HG02678 (cell line): ENCODE measurements around the gene PLEKHA6.
"Not testable (repeated sequence)": the region's sequence is repeated elsewhere in the genome, so short reads cannot be mapped to it uniquely, and the experiment has no call there.

Experiments used
- ATAC-seq: cut with Tn5 transposase; IDR thresholded peaks from one replicate; pipeline ENCODE4 v1.9.1; 2021; ENCODE audit warnings: mild to moderate bottlenecking, moderate library complexity; ENCODE audit not compliant: unreplicated experiment

The PLEKHA6 gene

DNA sequence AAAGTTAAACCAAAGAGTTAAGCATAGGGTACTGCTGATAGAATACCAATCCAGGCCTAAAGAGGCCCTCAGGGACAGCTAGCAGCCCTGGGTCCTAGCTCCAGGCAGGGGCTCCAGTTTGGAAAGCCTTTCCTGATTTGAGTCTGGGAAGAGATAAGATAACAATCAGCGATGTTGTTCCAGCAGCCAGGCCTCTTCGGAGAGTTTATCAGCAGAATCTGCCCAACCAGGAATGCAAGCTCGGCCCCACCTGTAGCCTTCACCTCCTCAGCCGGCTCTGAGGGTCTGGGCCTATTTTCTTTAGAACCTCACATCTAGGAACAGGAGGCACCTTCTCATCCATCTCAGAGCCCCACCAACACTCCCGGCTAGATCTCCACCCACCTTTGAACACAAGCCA lies 42.6 kb downstream of the PLEKHA6 start:
- no peak for ATAC-seq

- ATAC-seq, result no peak
These were observed 43.6 kb downstream of the PLEKHA6 start for GRCh38 chr1:204316164-204316563.

GRCh38 chr1:204314893-204315658 lies 44.7 kb downstream of the PLEKHA6 start:
- no peak for ATAC-seq

DNA sequence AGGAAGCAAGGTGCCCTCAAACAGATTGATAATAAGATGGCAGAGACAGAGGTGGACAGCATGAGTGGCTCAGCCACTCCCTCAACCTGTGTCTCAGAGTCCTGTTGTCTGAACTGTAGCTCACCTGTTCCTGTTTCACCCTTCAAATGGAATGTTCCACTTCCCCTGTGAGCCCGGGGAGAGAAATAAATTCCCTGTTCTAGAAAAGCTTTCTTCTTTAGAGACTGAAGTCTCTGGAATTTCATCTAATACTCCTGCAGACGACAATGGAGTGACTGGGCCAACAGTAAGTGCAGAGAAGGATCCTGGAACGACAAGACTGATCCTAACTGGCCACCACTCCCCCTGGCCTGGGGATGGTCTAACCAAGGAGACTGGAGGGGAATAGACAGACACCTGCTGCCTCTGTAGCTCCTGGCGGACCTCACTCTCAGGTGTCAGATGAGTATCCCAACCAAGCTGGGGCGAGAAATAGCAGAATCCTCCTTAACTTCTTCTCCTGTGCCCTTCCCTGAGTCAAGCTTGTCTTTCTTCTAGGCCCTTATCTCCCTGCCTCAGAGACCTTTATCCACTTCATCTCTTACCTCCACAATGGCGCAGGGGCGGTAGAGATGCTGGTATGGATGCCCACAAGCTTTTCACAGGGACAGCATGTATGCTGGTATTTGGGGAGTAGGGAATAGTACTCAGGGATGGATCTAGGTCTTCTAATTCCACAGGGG lies 45.4 kb downstream of the PLEKHA6 start:
- ATAC-seq, result no peak

DNA sequence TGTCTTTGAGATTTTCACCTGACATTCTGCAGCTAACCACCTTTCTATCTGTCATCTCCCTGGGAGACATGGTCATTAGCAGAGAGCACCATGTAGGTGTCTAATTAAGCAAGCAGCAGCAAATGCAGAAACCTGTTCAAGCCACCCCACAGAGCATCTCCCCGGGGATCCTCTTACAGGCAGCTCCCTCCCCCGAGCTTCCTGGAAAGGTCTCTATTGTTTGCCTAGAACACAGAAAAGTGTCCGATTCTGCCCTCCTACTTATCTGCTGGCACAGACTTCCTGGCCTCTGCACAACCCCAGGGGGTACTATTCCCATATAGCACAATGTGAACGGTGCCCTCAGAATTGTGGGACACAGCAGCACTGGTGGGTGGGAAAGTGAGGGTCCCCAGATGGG lies 46.1 kb downstream of the PLEKHA6 start:
- ATAC-seq, result no peak

GRCh38 chr1:204310970-204311369 lies 48.8 kb downstream of the PLEKHA6 start:
- not testable (repeated sequence) for ATAC-seq

GRCh38 chr1:204308023-204308628 lies 51.6 kb downstream of the PLEKHA6 start:
- ATAC-seq, result no peak

DNA sequence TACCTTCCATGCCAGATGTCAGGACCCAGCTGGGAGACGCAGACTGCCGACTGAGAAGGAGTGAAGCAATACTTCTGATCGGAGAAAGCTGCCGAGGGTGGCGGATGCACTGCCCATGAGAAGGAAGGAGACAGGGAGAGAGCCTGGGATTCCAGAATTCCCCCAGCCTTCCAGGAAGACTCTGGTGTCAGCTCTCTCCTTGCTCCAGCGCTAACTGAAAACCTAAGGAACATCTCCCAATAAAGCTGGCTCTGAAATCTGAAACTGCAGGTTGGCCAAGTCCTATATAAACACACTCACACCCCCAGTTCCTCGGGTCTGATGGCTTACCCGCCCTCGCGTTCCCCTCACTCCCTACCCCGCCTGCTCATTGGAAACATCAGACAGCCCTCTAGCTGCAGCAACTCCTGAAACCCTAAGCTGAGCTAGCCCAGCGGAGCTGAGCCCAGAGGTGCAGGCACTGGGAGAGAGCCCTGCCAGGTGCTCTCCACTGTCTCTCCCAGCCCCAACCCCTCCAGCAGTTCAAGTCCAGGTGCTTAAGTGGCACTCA lies 52.3 kb downstream of the PLEKHA6 start:
- ATAC-seq, result no peak

DNA sequence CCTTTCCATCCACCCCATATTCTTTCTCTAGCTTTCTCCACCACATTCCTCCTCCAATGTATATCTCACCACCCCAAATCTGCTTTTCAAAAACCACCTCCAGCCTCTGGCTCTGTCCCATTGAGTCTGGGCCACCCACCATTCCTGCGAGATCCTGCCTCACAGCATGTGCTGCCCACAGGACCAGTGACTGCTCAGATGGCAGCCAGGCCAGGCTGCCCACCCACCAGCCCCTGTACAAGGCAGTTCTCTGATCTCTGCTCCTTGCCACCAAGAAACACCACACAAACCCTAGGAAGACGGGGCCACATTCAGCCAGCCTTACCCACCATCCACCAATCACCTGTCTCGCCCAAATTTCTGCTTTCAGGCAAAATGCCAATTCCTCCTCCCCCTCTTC lies 53.7 kb downstream of the PLEKHA6 start:
- no peak for ATAC-seq

- ATAC-seq, result no peak
These were observed 55.7 kb downstream of the PLEKHA6 start for GRCh38 chr1:204304067-204304466.

GRCh38 chr1:204302769-204303168 lies 57.0 kb downstream of the PLEKHA6 start:
- ATAC-seq, result no peak

- ATAC-seq, result no peak
These were observed 58.4 kb downstream of the PLEKHA6 start for GRCh38 chr1:204301171-204301957.

DNA sequence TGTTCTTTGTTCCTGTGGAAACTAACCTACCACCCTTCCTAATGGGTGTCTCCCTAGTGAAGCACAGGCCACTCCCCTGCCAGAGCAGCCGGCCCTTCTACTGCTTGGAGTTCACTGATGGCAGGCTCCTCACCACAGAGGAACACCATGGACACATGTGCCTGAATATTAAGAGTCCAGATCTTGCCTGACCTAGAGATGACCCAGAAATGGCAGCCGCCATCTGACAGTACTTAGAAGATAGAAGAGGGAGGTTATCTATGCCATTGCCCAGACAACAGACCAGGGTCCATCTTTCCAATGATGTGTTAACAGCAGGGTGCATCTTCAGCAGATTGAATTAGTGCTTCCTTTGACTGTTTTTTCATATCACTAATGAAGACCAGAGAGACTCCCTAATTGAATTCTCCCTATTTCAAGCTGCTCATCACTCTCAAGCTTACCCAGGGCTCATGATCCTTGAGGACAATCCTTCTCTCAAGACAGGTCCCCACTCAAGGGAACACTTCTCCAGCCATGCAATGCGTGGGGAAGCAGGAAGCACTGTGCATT lies 59.8 kb downstream of the PLEKHA6 start:
- ATAC-seq, result no peak

DNA sequence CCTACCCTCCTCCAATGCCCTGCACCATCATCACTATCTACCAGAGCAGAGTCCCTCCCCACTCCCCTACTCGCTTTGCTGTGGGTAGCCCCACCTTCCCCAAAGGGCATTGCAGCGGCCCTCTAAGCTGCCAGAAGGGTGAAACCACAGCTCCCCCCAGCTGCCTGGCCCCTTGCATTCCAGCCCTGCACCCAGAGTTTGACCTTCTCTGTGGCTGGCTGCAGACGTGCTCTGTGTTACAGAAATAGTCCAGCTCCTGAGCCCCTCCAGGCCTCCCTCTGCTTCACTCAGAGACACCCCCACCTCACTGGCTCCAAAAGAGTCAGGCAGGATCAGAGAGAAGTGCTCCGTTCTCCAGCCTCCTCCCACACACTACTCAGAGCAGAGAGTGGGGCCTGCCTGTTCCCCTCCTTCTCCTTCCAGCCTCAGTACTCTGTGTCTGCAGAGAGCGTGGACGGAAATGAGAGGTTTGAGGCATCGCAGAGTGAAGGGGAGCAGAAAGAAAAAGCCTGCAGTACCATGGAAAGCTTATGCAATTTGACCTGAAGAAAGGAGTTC lies 63.2 kb downstream of the PLEKHA6 start:
- ATAC-seq, result no peak

- ATAC-seq, result no peak
These were observed 64.1 kb downstream of the PLEKHA6 start for GRCh38 chr1:204295671-204296070.

- ATAC-seq, result no peak
These were observed 65.4 kb downstream of the PLEKHA6 start for GRCh38 chr1:204294357-204294756.

DNA sequence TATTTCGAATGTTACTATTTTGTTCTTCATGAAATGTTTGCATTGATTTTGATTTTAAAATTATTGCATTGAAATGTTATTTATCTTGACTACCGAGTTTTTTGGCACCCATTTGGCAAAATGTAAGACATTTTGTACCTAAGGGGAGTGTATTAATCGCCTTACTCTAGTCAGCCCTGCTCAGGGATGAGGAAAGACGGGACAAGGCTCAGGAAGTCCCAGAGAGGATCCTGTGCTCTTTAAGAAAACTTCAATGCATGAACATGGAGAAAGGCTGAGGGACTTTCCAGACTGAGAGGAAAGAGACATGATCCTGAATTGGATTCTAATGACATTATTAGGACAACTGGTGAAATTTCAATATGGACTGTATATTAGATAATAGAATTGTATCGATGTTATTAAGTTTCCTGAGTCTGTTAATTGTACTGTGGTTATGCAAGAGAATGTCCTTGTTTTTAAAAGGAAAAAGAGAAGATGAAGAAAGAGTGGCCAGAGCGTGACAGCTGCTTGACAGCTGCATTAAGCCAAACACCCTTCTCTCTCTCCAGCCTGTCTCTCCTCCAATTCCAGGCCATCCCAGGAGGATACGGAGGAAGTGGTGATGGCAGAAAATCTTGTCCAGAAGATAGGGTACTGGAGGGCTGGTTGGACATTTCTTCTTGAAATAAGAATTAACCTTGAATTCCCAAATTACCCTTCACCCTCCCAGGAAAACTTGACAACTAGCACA lies 66.0 kb downstream of the PLEKHA6 start:
- ATAC-seq, result no peak

DNA sequence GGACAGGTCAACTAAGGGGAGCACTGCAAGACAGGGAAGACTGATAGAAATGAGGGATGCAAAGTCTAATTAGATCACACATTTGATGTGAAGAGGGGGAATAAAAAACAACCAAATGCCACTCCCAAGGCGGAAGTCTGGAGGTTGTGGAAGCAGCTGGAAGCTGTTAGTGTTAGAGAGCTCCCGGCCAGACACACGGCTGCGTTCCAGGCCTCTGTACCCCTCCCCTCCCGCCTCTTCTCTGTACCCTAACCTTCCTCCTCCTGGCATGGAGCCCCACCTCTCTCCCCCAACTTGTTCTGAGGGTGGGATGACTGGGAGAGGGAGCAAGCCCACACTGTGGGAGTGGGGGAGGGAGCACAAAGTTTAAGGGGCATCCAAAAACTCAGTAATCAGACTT lies 67.0 kb downstream of the PLEKHA6 start:
- no peak for ATAC-seq

DNA sequence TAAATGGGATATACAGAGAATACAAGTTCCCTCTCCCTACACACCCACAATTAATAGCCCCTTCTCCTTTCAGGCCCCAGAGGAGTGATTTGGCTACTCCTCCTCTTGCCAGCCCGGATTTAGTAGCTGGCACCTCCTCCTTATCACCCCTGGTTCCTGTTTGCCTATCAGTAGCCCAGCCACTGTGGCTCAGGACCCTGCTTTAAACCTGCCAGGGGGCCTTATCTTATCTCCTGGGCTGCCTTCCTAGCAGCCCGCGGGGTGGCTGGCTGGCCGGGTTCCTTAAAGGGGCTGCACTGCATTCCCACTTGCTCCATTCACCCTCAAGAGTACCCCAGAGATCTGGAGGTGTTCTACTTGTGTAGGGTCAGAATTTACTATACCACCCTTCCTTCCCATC lies 70.4 kb downstream of the PLEKHA6 start:
- ATAC-seq, result no peak
